Osteoblast (primary cell): ENCODE data around the gene PIP5K1C. TPM values are rescaled to one million over a fixed set of nuclear protein-coding genes. Genes with fewer than 3 reads are reported as not detected.

Source experiments
- DNase-seq: peaks from one replicate; pipeline ENCODE4 v3.0.0; 2011; ENCODE audit warnings: low spot score, mixed read lengths; ENCODE audit not compliant: insufficient read length; ENCODE audit errors: missing footprints
- H2AFZ ChIP-seq: 2 replicates; pipeline ENCODE4 v1.6.0; 2011; ENCODE audit warnings: mild to moderate bottlenecking, low read length
- H3K27ac ChIP-seq: 2 replicates; pipeline ENCODE4 v1.5.1; 2011; ENCODE audit warnings: mild to moderate bottlenecking, low read depth, low read length, moderate library complexity
- H3K27me3 ChIP-seq: 2 replicates; pipeline ENCODE4 v1.6.0; 2012; ENCODE audit warnings: mild to moderate bottlenecking, control low read depth, inconsistent platforms, low read length, moderate library complexity; ENCODE audit not compliant: insufficient read depth
- H3K36me3 ChIP-seq: 2 replicates; pipeline ENCODE4 v1.5.1; 2011; ENCODE audit warnings: mild to moderate bottlenecking, low read length, control low read depth, moderate library complexity; ENCODE audit not compliant: insufficient read depth
- H3K4me1 ChIP-seq: 2 replicates; pipeline ENCODE4 v1.5.1; 2011; ENCODE audit warnings: mild to moderate bottlenecking, low read length, control low read depth, moderate library complexity; ENCODE audit not compliant: insufficient read depth
- H3K4me2 ChIP-seq: 2 replicates; pipeline ENCODE4 v1.6.0; 2011; ENCODE audit warnings: mild to moderate bottlenecking, low read length; ENCODE audit not compliant: insufficient read depth
- H3K4me3 ChIP-seq: fragments of 200-600 bp; sonication (generic); 3 replicates; pipeline ENCODE4 v1.5.1; 2012; ENCODE audit warnings: mild to moderate bottlenecking, low read length, inconsistent platforms; ENCODE audit not compliant: insufficient read depth
- H3K79me2 ChIP-seq: 2 replicates; pipeline ENCODE4 v1.6.0; 2012; ENCODE audit warnings: mild to moderate bottlenecking, low read length, control low read depth, inconsistent platforms; ENCODE audit not compliant: insufficient read depth
- H3K9me3 ChIP-seq: 2 replicates; pipeline ENCODE4 v1.5.1; 2011; ENCODE audit warnings: low read depth, low read length, control low read depth
- H4K20me1 ChIP-seq: 2 replicates; pipeline ENCODE4 v1.6.0; 2012; ENCODE audit warnings: mild to moderate bottlenecking, low read length, control low read depth; ENCODE audit not compliant: insufficient read depth
- total RNA-seq: library from RNA; depleted of rRNA; stranded (reverse); fragments of >200 nt; gene quantifications from 2 replicates; pipeline ENCODE4 v1.2.3, GENCODE V29; 2012
- TF ChIP-seq, protein P1 (sequence below): IDR thresholded peaks from 2 replicates; pipeline ENCODE4 v1.5.1; 2011; ENCODE audit warnings: mild to moderate bottlenecking, low read depth, low read length, moderate library complexity; ENCODE audit errors: extremely low read depth

The PIP5K1C gene
- total RNA-seq, 1 donor: 30.4 TPM

DNA sequence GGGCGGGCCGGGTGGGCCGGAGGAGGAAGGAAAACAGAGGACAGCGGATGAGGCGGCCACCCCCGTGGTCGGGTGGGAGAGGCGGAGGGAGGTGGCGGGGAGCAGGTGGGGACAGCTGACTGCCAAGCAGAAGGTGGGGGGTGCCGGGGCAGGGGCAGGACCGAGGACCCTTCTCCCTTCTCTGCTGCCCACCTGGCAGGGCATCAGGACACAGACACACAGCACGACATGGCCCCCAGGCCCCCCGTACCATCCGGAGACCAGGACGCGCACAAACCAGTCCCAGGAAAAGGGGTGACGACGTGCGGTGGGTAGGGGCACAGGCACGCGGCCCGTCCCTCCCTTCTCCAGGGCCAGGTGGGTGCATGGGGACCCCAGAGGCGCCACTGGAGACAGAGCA is 62.6 kb downstream of the PIP5K1C start:
- Histone ChIP-seq H3K4me1 (no peaks in the 10 kb centered on the region), H3K36me3 (peaks cover 10% of the 10 kb centered on the region), H3K27ac (no peak overlapping the region), H4K20me1 (no peaks in the 10 kb centered on the region), H2AFZ (no peak overlapping the region), H3K4me2 (no peak overlapping the region), H3K9me3 (no peaks in the 10 kb centered on the region), H3K27me3 (no peaks in the 10 kb centered on the region), H3K79me2 (no peaks in the 10 kb centered on the region), H3K4me3 (no peak overlapping the region)
- DNase-seq: no peak
- TF ChIP-seq, protein P1, sequence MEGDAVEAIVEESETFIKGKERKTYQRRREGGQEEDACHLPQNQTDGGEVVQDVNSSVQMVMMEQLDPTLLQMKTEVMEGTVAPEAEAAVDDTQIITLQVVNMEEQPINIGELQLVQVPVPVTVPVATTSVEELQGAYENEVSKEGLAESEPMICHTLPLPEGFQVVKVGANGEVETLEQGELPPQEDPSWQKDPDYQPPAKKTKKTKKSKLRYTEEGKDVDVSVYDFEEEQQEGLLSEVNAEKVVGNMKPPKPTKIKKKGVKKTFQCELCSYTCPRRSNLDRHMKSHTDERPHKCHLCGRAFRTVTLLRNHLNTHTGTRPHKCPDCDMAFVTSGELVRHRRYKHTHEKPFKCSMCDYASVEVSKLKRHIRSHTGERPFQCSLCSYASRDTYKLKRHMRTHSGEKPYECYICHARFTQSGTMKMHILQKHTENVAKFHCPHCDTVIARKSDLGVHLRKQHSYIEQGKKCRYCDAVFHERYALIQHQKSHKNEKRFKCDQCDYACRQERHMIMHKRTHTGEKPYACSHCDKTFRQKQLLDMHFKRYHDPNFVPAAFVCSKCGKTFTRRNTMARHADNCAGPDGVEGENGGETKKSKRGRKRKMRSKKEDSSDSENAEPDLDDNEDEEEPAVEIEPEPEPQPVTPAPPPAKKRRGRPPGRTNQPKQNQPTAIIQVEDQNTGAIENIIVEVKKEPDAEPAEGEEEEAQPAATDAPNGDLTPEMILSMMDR: no peak

DNA sequence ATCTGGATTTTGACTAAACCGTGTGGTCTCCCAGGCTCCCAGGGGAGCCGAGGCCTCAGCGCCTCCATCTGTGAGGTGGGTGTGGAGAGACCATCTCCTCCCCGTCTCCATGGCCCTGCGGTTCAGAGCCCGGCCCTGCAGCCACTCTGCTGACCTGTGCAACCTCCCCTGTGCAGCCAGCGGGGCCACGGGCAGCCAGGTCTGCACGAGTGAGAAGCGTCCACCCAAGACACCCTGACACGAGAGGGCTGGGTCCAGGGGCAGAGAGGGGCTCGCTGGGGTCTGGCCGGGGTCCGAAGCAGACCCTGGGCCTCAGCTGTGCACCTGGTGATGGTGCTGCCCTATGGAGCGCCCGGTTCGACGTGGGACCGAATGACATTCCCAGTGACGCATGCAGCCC is 63.3 kb downstream of the PIP5K1C start:
- TF ChIP-seq, protein P1: no peak
- Histone ChIP-seq H4K20me1 (no peaks in the 10 kb centered on the region), H3K4me1 (no peaks in the 10 kb centered on the region), H3K36me3 (peaks cover 10% of the 10 kb centered on the region), H2AFZ (no peak overlapping the region), H3K9me3 (no peaks in the 10 kb centered on the region), H3K4me3 (no peak overlapping the region), H3K4me2 (no peak overlapping the region), H3K79me2 (no peaks in the 10 kb centered on the region), H3K27me3 (no peaks in the 10 kb centered on the region), H3K27ac (no peak overlapping the region)
- DNase-seq: no peak

DNA sequence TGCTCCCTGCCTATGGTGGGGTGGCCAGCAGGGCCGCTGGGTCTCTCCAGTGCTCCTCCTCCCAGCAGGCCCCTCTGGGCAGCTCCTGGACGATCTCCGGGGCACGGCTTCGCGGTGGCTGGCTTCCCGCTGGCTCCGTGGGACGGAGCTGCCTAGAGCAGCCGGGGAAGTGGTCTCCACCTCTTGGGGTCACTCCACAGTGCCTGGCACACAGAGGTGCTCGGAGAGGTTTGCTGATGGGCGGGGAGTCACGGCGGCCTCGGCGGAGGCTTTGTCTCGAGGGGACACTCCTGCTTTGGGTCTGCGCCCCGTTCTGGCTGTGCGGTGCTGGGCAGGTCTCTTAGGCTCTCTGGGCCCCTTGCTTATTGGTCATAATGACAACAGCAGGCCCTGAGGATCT is 63.8 kb downstream of the PIP5K1C start:
- no peak overlapping the region for H2AFZ ChIP-seq
- H3K36me3 ChIP-seq: peaks cover 10% of the 10 kb centered on the region
- H4K20me1 ChIP-seq: no peaks in the 10 kb centered on the region
- H3K27ac ChIP-seq: no peak overlapping the region
- no peak overlapping the region for H3K4me2 ChIP-seq
- H3K79me2 ChIP-seq: no peaks in the 10 kb centered on the region
- no peak for DNase-seq
- no peak overlapping the region for H3K4me3 ChIP-seq
- no peaks in the 10 kb centered on the region for H3K9me3 ChIP-seq
- TF ChIP-seq, protein P1: no peak
- no peaks in the 10 kb centered on the region for H3K27me3 ChIP-seq
- no peaks in the 10 kb centered on the region for H3K4me1 ChIP-seq

DNA sequence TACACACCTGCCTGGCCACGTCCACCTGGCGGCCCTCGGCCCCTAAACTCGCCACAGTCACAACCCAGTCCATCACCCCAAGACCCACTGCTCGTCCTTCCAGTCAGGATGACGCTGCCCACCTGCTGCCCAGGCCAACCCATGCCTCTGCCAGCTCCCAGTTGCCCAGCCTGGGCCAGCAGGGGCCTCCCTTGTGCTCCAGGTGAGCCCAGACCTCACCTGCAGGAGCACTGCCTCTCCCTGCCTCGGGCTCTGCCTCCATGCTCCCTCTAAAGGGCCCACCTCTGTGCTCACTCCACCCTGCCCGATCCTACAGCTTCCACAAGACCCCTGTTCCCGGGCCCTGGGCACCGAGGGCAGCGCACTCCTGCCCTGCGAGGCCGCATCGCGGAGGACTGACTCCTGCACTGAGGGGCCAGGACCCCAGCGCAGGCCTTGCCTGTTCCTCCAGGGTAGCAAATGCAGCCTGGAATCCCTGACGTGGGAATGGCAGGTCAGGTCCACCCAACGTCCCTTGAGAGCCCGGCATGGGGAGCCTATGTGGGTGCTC is 65.7 kb downstream of the PIP5K1C start:
- Histone ChIP-seq H3K27me3 (no peaks in the 10 kb centered on the region), H3K36me3 (peaks cover 7% of the 10 kb centered on the region), H3K4me3 (no peak overlapping the region), H3K79me2 (no peaks in the 10 kb centered on the region), H3K4me1 (no peaks in the 10 kb centered on the region), H3K9me3 (no peaks in the 10 kb centered on the region), H3K4me2 (no peak overlapping the region), H2AFZ (no peak overlapping the region), H3K27ac (no peak overlapping the region), H4K20me1 (no peaks in the 10 kb centered on the region)
- DNase-seq: no peak
- TF ChIP-seq, protein P1: no peak
